Measurements from ENCODE around the gene OSBPL3.

- no peak for TF ChIP-seq POLR2A (IDR thresholded peaks at IDR 0.05; ENCODE audit: low read depth, low read length)
- TF ChIP-seq POLR2AphosphoS5 (IDR thresholded peaks at IDR 0.05; ENCODE audit: low read depth, low read length), result no peak
- TF ChIP-seq TAF1 (IDR thresholded peaks at IDR 0.05; ENCODE audit: low read depth, low read length), result no peak
- TF ChIP-seq PAX5 (IDR thresholded peaks at IDR 0.05; ENCODE audit: insufficient read depth, low read length, severe bottlenecking), result no peak
These were observed 68.8 kb downstream of the OSBPL3 start for GRCh38 chr7:24911213-24911603.
